ENCODE data around the gene MGA.

DNA sequence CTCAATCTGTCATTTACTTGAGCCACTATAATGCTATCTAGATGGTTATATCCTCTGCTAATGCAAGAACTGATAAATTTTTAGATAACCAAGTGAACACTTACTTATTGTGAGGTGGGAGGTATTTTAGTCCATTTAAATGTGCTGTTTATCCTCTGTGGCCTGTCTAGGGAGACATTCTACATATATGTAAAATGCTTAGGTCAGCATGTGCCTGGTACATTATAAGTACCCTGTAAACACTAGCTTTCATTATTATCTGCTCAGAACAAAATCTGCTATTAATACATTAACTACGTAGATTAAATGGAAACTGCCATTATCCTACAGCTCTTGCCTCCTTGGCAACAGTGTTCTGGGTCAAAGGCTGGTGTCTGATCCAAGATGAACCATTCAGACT is 72.3 kb downstream of the MGA start:
- TF ChIP-seq EZH2phosphoT487 (IDR thresholded peaks at IDR 0.05; ENCODE audit: insufficient read depth, low read depth) = no peak
- no peak for TF ChIP-seq EZH2 (IDR thresholded peaks at IDR 0.05; ENCODE audit: insufficient read depth, poor library complexity, severe bottlenecking)
